Activated CD4-positive, alpha-beta T cell treated with anti-CD3 and anti-CD28 coated beads, Interleukin-2, amount 50 U/mL, for 24 hours (primary cell): Measurements from ENCODE around the gene PTPN13.

Experiments used
- DNase-seq, 2 donors: peaks; one replicate each; pipeline ENCODE4 v3.0.0-alpha.2; 2020; ENCODE audit warnings: low read depth in 1 of 2, low spot score in 1 of 2

PTPN13 gene

GRCh38 chr4:86810847-86811246, 216.7 kb downstream of the PTPN13 start:
- DNase-seq, result no peak

GRCh38 chr4:86815653-86816052, 221.5 kb downstream of the PTPN13 start:
- DNase-seq, result no peak

- DNase-seq, result no peak
These were observed 222.6 kb downstream of the PTPN13 start for GRCh38 chr4:86816501-86817273.

GRCh38 chr4:86818211-86818610, 224.1 kb downstream of the PTPN13 start:
- DNase-seq, result no peak

GRCh38 chr4:86818841-86819240, 224.7 kb downstream of the PTPN13 start:
- DNase-seq, result no peak

GRCh38 chr4:86819561-86819960, 225.4 kb downstream of the PTPN13 start:
- DNase-seq, result no peak

GRCh38 chr4:86821151-86821550, 227.0 kb downstream of the PTPN13 start:
- no peak for DNase-seq

GRCh38 chr4:86822136-86822535, 228.0 kb downstream of the PTPN13 start:
- DNase-seq, result no peak

- no peak for DNase-seq
These were observed 231.4 kb downstream of the PTPN13 start for GRCh38 chr4:86825511-86825910.

- no peak for DNase-seq
These were observed 237.4 kb downstream of the PTPN13 start for GRCh38 chr4:86831262-86832130.

GRCh38 chr4:86833615-86834014, 239.5 kb downstream of the PTPN13 start:
- DNase-seq, result no peak

GRCh38 chr4:86834901-86835300, 240.8 kb downstream of the PTPN13 start:
- DNase-seq, result no peak

GRCh38 chr4:86835677-86836076, 241.6 kb downstream of the PTPN13 start:
- no peak for DNase-seq

- no peak for DNase-seq
These were observed 243.8 kb downstream of the PTPN13 start for GRCh38 chr4:86837691-86838503.

- no peak for DNase-seq
These were observed 246.7 kb downstream of the PTPN13 start for GRCh38 chr4:86840858-86841257.

- no peak for DNase-seq
These were observed 247.2 kb downstream of the PTPN13 start for GRCh38 chr4:86841309-86841708.

- DNase-seq, result no peak
These were observed 251.5 kb downstream of the PTPN13 start for GRCh38 chr4:86845593-86845992.

GRCh38 chr4:86846921-86847320, 252.8 kb downstream of the PTPN13 start:
- no peak for DNase-seq

- DNase-seq, result no peak
These were observed 253.5 kb downstream of the PTPN13 start for GRCh38 chr4:86847571-86847970.

GRCh38 chr4:86848136-86848535, 254.0 kb downstream of the PTPN13 start:
- no peak for DNase-seq
